GM19240 (cell line): ENCODE data around the gene ACVRL1.

Experiments used
- DNase-seq: peaks from one replicate; pipeline ENCODE4 v3.0.0; 2011; ENCODE audit warnings: low spot score; ENCODE audit not compliant: insufficient read length

ACVRL1 gene

DNA sequence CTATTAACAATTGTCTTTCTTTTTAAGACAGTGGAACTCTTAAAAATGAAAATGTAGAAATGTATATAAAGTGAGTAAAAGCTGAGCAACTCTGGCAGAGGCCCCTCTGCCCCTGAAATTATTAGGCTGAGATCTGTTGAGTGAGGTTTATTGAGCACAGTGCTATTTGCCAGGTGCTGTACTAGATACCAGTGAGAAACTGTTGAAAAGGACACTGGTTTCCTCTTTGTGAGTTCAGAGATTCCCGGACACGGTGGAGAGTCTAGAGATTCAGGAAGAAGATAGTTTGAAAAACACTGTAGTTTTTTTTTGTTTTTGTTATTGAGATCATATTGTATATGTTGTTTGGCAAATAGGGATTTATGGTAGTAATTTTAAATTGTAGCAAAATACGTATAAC lies 55.4 kb downstream of the ACVRL1 start:
- DNase-seq = no peak

DNA sequence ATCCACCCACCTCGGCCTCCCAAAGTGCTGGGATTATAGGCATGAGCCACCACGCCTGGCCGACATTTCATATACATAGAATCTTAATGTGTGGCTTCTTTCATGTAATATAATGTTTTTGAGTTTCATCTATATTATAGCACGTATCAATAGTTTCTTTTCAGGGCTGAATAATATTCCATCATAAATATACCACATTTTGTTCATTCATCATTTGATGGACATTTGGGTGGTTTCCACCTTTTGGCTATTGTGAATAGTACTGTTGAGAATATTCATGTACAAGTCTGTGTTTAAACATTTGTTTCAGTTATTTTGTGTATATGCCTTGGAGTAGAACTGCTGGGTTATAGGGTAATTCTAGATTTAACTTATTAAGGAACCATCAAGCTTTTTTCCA lies 56.2 kb downstream of the ACVRL1 start:
- DNase-seq = no peak

DNA sequence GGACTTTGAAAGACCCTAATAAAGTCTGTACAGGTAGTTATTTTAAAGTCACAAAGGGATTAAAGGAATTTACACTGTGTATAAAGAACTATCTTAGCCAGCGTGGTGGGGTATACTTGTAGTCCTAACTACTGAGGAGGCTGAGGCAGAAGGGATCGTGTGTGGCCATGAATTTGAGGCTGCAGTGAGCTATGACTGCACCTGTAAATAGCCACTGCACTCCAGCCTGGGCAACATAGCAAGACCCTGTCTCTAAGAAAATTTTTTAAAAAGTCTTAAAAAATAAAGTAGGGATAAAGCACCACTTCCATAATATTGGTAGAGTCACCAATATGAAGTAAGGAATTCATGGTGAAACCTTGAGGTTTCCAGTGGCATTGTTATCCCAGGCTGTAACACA lies 62.3 kb downstream of the ACVRL1 start:
- no peak for DNase-seq

DNA sequence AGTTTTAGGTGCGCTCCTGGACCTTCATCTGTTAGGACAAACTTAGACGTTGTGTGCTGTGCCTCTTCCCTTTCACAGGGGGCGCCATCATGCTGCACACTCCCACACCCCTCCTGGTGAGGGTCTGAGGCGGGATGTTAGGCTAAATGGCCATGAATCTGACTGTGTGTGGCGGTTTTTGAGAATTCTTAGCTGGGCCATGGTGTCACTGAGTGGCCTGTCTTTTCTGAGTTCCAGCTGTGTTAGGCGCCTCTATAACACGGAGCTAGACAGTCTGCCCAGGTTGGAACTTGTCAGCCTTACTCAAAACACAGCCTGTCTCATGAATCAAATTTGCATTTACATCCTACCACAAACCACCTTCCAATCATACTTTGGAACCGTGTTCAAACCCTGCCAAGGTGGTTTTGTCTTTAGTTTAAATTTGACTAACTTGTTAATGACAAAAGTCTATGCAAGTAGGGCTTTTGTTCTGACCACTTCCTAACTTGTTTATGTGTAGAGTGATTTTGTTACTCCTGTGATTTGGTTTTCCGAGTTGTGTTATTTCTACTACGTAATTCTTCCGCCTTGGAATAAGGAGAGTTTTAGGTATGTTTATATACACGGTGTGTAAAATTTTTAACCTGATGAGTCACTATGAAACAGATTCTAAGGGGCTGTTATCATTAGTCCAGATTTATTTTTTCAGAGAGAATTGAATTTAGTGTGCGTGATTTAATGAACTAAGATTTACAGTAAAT lies 63.8 kb downstream of the ACVRL1 start:
- peak; percentile 71 for DNase-seq

DNA sequence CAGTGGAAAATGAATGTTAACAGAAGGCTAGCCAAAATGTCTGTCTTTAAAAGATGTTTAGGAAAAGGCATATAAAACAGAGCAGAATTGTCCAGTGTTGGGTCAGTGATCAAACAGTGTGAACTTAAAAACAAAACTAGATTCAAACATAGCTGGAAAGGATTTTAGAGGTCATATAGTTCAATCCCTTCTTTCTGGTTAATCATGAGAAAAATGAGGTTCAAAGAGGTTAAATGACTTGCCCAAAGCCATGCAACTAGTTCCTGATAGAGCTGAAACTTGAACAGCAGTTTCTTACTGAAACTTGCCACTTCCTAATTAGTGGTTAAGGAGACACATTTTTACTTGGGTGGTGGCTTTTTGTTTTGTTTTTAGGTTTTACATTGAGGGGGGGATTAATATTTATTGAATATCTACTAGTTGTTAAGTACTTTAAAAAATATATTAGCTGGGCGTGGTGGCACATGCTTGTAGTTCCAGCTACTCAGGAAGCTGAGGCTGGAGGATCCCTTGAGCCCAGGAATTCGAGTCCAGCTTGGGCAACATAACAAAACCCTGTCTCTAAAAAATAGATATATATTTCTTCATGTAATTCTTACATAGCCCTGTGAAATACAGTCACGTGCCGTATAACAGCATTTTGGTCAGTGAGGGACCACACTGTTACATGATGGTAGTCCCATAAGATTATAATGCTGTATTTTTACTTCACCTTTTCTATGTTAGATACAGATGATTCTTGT lies 64.5 kb downstream of the ACVRL1 start:
- DNase-seq = no peak

DNA sequence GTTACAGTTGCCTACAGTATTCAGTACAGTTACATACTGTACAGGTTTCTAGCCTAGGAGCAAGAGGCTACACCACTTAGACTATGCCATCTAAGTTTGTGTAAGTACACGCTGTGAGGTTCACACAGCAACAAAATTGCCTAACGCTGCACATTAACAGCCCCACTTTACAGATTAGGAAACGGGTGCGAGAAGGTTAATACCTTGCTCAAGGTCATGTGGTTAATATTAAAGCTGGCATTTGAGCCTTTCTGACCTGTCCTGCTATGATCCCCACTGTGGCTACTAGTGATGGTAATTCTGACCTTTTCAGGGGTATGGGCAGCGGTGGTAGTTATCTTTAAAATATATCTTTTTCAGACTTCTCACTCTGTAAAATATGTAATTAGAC lies 65.1 kb downstream of the ACVRL1 start:
- no peak for DNase-seq

DNA sequence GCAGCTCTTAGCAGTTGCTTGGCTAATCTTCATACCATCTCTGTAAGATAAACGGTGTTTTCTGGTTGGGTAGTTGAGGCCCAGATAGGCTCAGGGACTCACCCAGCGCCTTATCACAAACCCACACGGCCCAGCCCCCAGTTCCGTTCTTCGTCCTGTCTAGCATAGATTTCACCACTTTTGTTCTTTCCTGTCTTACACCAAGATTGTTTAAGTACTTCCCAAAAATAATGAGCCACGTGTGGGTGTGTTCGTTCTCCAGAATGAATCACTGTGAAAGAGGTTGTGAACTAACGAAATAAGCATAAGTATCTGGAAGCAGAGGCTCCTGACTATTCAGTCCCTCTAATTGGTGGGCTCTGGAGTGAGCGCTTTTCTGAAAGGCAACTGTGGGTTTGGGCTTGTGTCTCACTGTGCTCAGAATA lies 65.6 kb downstream of the ACVRL1 start:
- no peak for DNase-seq
